ENCODE data around the gene ZNRF3.
"Not testable (repeated sequence)": the region's sequence is repeated elsewhere in the genome, so short reads cannot be mapped to it uniquely, and the experiment has no call there.

DNA sequence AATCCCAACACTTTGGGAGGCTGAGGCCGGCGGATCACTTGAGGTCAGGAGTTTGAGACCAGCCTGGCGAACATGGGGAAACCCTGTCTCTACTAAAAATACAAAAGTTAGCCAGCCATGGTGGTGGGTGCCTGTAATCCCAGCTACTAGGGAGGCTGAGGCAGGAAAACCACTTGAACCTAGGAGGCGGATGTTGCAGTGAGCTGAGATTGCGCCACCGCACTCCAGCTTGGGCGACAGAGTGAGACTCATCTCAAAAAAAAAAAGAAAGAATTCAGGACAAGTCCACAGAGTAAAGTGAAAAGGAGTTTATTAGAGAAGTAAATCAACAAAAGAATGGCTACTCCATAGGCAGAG is 200.2 kb downstream of the ZNRF3 start:
- TF ChIP-seq, protein P1, sequence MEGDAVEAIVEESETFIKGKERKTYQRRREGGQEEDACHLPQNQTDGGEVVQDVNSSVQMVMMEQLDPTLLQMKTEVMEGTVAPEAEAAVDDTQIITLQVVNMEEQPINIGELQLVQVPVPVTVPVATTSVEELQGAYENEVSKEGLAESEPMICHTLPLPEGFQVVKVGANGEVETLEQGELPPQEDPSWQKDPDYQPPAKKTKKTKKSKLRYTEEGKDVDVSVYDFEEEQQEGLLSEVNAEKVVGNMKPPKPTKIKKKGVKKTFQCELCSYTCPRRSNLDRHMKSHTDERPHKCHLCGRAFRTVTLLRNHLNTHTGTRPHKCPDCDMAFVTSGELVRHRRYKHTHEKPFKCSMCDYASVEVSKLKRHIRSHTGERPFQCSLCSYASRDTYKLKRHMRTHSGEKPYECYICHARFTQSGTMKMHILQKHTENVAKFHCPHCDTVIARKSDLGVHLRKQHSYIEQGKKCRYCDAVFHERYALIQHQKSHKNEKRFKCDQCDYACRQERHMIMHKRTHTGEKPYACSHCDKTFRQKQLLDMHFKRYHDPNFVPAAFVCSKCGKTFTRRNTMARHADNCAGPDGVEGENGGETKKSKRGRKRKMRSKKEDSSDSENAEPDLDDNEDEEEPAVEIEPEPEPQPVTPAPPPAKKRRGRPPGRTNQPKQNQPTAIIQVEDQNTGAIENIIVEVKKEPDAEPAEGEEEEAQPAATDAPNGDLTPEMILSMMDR (IDR thresholded peaks at IDR 0.05; ENCODE audit: insufficient read depth, low read depth, low read length) = not testable (repeated sequence)
- TF ChIP-seq EZH2 (IDR thresholded peaks at IDR 0.05; ENCODE audit: insufficient read depth, low read length) = not testable (repeated sequence)
